K562 (cell line): ENCODE data around the gene HLF. TPM values are rescaled to one million over a fixed set of nuclear protein-coding genes. Genes with fewer than 3 reads are reported as not detected.

Experiments used
- GMEB1 ChIP-seq: fragments of 250-450 bp; sonication (Bioruptor Pico); IDR thresholded peaks from 2 replicates; pipeline ENCODE4 v1.4.0; 2020; ENCODE audit warnings: mild to moderate bottlenecking
- KAT7 ChIP-seq: sonication (generic); formaldehyde crosslinking; IDR thresholded peaks from 2 replicates; pipeline ENCODE4 v1.8.0; 2022; ENCODE audit warnings: missing genetic modification reagents, mild to moderate bottlenecking, borderline replicate concordance
- MXD1 ChIP-seq: fragments of 250-450 bp; sonication (Bioruptor Pico); IDR thresholded peaks from 2 replicates; pipeline ENCODE4 v1.8.0; 2021; ENCODE audit warnings: borderline replicate concordance, mild to moderate bottlenecking, moderate library complexity; ENCODE audit not compliant: poor library complexity, severe bottlenecking
- RBBP5 ChIP-seq: fragments of 200-600 bp; sonication (generic); IDR thresholded peaks from 2 replicates; pipeline ENCODE4 v1.6.1; 2012; ENCODE audit warnings: borderline replicate concordance, mild to moderate bottlenecking, low read length, control low read depth, inconsistent platforms; ENCODE audit not compliant: insufficient read depth, poor library complexity, severe bottlenecking
- SIX5 ChIP-seq, 2 experiments: IDR thresholded peaks; 2 replicates each; pipeline ENCODE4 v1.6.1; 2011; ENCODE audit warnings: low read length in 2 of 2, borderline replicate concordance in 1 of 2, low read depth in 1 of 2, mild to moderate bottlenecking in 1 of 2, moderate library complexity in 1 of 2; ENCODE audit not compliant: insufficient read depth in 1 of 2
- ZNF121 ChIP-seq: sonication (generic); formaldehyde crosslinking; conservative IDR thresholded peaks from 2 replicates; pipeline ENCODE4 v1.8.0; 2022; ENCODE audit warnings: missing genetic modification reagents
- ZNF253 ChIP-seq: fragments of 250-450 bp; sonication (Bioruptor Pico); conservative IDR thresholded peaks from 2 replicates; pipeline ENCODE4 v1.6.1; 2021; ENCODE audit warnings: mild to moderate bottlenecking
- ZNF384 ChIP-seq: IDR thresholded peaks from 2 replicates; pipeline ENCODE4 v1.6.1; 2012; ENCODE audit warnings: low read depth, low read length, improper control_type of control experiment
- polyA plus RNA-seq, 8 experiments: library from polyadenylated mRNA; depleted of rRNA in 4 of 8; stranded (reverse) in 5 of 8; unstranded in 3 of 8; fragments of >200 nt; fragmentation: Nextera tagmentation in 2 of 8; fragmentation: Illumina TruSeq in 1 of 8; extraction: Ambion mirVana in 2 of 8; extraction: Trizol in 1 of 8; gene quantifications; 2 replicates each; pipeline versions ENCODE4 v1.2.1 to v1.2.3, GENCODE V29; 2011 to 2014; ENCODE audit warnings: inconsistent platforms in 1 of 8, missing spikeins in 1 of 8
- total RNA-seq, 7 experiments: library from RNA; depleted of rRNA in 6 of 7; stranded (reverse); fragments of >200 nt in 6 of 7; fragmentation: Illumina TruSeq in 2 of 7; extraction: Trizol in 2 of 7; gene quantifications; 2 replicates each; pipeline versions ENCODE4 v1.2.1 to v1.2.3, GENCODE V29; 2011 to 2021; ENCODE audit warnings: low replicate concordance in 1 of 7
- TF ChIP-seq, protein P1 (sequence below): fragments of 200-600 bp; sonication (generic); IDR thresholded peaks from one replicate; pipeline ENCODE4 v1.6.1; 2012; ENCODE audit warnings: mild to moderate bottlenecking, low read depth, low read length, inconsistent platforms
- TF ChIP-seq, protein P2 (sequence below): IDR thresholded peaks from 2 replicates; pipeline ENCODE4 v1.6.1; 2014; ENCODE audit warnings: antibody characterized with exemption

The HLF gene
- total and polyA plus RNA-seq, 9 of the 15 experiments (the other 6 are each of a cell fraction or from before 2014, with no cell fraction given) = 0.03 to 0.24 (median 0.09) TPM

DNA sequence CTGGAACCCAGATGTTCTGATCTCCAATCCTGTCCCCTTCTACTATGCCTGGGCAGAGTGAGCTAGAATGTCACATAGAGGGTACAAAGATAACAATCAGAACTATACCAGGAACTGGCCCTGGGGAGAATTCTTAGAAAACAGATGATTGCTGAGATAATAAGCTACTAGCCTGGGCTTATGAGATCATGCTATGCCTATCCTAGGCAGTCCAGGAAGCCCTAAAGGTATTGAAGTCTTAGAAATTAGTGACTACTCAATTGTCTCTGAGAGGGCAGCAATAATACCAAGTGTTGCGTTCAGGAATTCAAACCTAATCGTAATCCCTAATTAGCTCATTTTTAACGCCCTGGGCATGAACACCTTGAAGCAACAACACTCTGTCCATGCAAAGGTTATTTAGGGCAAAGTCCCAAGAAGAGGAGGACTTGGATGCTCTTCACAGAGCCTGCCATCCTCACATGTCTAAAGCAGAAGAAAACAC lies 79.8 kb downstream of the HLF start (continued):
- TF ChIP-seq, protein P1, sequence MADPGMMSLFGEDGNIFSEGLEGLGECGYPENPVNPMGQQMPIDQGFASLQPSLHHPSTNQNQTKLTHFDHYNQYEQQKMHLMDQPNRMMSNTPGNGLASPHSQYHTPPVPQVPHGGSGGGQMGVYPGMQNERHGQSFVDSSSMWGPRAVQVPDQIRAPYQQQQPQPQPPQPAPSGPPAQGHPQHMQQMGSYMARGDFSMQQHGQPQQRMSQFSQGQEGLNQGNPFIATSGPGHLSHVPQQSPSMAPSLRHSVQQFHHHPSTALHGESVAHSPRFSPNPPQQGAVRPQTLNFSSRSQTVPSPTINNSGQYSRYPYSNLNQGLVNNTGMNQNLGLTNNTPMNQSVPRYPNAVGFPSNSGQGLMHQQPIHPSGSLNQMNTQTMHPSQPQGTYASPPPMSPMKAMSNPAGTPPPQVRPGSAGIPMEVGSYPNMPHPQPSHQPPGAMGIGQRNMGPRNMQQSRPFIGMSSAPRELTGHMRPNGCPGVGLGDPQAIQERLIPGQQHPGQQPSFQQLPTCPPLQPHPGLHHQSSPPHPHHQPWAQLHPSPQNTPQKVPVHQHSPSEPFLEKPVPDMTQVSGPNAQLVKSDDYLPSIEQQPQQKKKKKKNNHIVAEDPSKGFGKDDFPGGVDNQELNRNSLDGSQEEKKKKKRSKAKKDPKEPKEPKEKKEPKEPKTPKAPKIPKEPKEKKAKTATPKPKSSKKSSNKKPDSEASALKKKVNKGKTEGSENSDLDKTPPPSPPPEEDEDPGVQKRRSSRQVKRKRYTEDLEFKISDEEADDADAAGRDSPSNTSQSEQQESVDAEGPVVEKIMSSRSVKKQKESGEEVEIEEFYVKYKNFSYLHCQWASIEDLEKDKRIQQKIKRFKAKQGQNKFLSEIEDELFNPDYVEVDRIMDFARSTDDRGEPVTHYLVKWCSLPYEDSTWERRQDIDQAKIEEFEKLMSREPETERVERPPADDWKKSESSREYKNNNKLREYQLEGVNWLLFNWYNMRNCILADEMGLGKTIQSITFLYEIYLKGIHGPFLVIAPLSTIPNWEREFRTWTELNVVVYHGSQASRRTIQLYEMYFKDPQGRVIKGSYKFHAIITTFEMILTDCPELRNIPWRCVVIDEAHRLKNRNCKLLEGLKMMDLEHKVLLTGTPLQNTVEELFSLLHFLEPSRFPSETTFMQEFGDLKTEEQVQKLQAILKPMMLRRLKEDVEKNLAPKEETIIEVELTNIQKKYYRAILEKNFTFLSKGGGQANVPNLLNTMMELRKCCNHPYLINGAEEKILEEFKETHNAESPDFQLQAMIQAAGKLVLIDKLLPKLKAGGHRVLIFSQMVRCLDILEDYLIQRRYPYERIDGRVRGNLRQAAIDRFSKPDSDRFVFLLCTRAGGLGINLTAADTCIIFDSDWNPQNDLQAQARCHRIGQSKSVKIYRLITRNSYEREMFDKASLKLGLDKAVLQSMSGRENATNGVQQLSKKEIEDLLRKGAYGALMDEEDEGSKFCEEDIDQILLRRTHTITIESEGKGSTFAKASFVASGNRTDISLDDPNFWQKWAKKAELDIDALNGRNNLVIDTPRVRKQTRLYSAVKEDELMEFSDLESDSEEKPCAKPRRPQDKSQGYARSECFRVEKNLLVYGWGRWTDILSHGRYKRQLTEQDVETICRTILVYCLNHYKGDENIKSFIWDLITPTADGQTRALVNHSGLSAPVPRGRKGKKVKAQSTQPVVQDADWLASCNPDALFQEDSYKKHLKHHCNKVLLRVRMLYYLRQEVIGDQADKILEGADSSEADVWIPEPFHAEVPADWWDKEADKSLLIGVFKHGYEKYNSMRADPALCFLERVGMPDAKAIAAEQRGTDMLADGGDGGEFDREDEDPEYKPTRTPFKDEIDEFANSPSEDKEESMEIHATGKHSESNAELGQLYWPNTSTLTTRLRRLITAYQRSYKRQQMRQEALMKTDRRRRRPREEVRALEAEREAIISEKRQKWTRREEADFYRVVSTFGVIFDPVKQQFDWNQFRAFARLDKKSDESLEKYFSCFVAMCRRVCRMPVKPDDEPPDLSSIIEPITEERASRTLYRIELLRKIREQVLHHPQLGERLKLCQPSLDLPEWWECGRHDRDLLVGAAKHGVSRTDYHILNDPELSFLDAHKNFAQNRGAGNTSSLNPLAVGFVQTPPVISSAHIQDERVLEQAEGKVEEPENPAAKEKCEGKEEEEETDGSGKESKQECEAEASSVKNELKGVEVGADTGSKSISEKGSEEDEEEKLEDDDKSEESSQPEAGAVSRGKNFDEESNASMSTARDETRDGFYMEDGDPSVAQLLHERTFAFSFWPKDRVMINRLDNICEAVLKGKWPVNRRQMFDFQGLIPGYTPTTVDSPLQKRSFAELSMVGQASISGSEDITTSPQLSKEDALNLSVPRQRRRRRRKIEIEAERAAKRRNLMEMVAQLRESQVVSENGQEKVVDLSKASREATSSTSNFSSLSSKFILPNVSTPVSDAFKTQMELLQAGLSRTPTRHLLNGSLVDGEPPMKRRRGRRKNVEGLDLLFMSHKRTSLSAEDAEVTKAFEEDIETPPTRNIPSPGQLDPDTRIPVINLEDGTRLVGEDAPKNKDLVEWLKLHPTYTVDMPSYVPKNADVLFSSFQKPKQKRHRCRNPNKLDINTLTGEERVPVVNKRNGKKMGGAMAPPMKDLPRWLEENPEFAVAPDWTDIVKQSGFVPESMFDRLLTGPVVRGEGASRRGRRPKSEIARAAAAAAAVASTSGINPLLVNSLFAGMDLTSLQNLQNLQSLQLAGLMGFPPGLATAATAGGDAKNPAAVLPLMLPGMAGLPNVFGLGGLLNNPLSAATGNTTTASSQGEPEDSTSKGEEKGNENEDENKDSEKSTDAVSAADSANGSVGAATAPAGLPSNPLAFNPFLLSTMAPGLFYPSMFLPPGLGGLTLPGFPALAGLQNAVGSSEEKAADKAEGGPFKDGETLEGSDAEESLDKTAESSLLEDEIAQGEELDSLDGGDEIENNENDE = no peak
- TF ChIP-seq ZNF384 = no peak
- TF ChIP-seq, protein P2, sequence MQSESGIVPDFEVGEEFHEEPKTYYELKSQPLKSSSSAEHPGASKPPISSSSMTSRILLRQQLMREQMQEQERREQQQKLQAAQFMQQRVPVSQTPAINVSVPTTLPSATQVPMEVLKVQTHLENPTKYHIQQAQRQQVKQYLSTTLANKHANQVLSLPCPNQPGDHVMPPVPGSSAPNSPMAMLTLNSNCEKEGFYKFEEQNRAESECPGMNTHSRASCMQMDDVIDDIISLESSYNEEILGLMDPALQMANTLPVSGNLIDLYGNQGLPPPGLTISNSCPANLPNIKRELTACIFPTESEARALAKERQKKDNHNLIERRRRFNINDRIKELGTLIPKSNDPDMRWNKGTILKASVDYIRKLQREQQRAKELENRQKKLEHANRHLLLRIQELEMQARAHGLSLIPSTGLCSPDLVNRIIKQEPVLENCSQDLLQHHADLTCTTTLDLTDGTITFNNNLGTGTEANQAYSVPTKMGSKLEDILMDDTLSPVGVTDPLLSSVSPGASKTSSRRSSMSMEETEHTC = no peak
- no peak for TF ChIP-seq ZNF121
- no peak; a peak in 1 of 4 replicates for TF ChIP-seq SIX5 (IDR thresholded peaks at IDR 0.05; ENCODE audit: borderline replicate concordance in 1 of 2, insufficient read depth in 1 of 2, low read depth in 1 of 2, low read length in 2 of 2)
- no peak for TF ChIP-seq KAT7 (CRISPR knock-in tag)
- TF ChIP-seq ZNF253 (CRISPR knock-in tag) = no peak
- TF ChIP-seq GMEB1 (CRISPR knock-in tag) = no peak
- no peak for TF ChIP-seq MXD1
- TF ChIP-seq RBBP5 = peak; percentile 63
